Measurements from ENCODE around the gene SNCA.

SNCA gene

GRCh38 chr4:89823416-89823815 is 13.5 kb downstream of the SNCA start:
- no peaks in the 10 kb centered on the region for H4K20me1 ChIP-seq (ENCODE audit: insufficient read depth, low read length)
- H3K4me1 ChIP-seq (ENCODE audit: insufficient read depth, low read length, severe bottlenecking) = no peaks in the 10 kb centered on the region
- no peaks in the 10 kb centered on the region for H3K9me3 ChIP-seq (ENCODE audit: low read length)
- no peaks in the 10 kb centered on the region for H3K9me2 ChIP-seq (ENCODE audit: low read depth, low read length)
- H2AFZ ChIP-seq (ENCODE audit: low read length) = no peak overlapping the region
- TF ChIP-seq CTCF (IDR thresholded peaks at IDR 0.05; ENCODE audit: low read length) (no peak), EZH2 (IDR thresholded peaks at IDR 0.05; ENCODE audit: borderline replicate concordance, low read length) (no peak)
- no peak overlapping the region for H3K4me2 ChIP-seq (ENCODE audit: low read length)
- no peak overlapping the region for H3K27ac ChIP-seq (ENCODE audit: low read depth, low read length, poor library complexity, severe bottlenecking)
- H3F3A ChIP-seq (ENCODE audit: insufficient read depth, low read length) = no peaks in the 10 kb centered on the region
- no peaks in the 10 kb centered on the region for H3K36me3 ChIP-seq (ENCODE audit: insufficient read depth, low read length)
- H3K9ac ChIP-seq (ENCODE audit: low read length) = no peak overlapping the region
- no peaks in the 10 kb centered on the region for H3K27me3 ChIP-seq (ENCODE audit: insufficient read depth, low read length)
- H3K4me3 ChIP-seq (ENCODE audit: low read depth, low read length, poor library complexity, severe bottlenecking) = no peak overlapping the region
- H3K79me2 ChIP-seq (ENCODE audit: insufficient read depth, low read length) = no peaks in the 10 kb centered on the region

GRCh38 chr4:89821612-89822011 is 15.3 kb downstream of the SNCA start:
- H3K9me2 ChIP-seq (ENCODE audit: low read depth, low read length) = no peaks in the 10 kb centered on the region

GRCh38 chr4:89820010-89820409 is 17.0 kb downstream of the SNCA start:
- no peaks in the 10 kb centered on the region for H3F3A ChIP-seq (ENCODE audit: insufficient read depth, low read length)
- no peaks in the 10 kb centered on the region for H3K27me3 ChIP-seq (ENCODE audit: insufficient read depth, low read length)
- H3K27ac ChIP-seq (ENCODE audit: low read depth, low read length, poor library complexity, severe bottlenecking) = no peak overlapping the region
- no peak overlapping the region for H3K4me2 ChIP-seq (ENCODE audit: low read length)
- H3K4me1 ChIP-seq (ENCODE audit: insufficient read depth, low read length, severe bottlenecking) = no peaks in the 10 kb centered on the region
- TF ChIP-seq CTCF (IDR thresholded peaks at IDR 0.05; ENCODE audit: low read length) (no peak), EZH2 (IDR thresholded peaks at IDR 0.05; ENCODE audit: borderline replicate concordance, low read length) (no peak)
- no peaks in the 10 kb centered on the region for H3K9me3 ChIP-seq (ENCODE audit: low read length)
- no peaks in the 10 kb centered on the region for H3K79me2 ChIP-seq (ENCODE audit: insufficient read depth, low read length)
- H3K9me2 ChIP-seq (ENCODE audit: low read depth, low read length) = no peaks in the 10 kb centered on the region
- H2AFZ ChIP-seq (ENCODE audit: low read length) = no peak overlapping the region
- no peak overlapping the region for H3K9ac ChIP-seq (ENCODE audit: low read length)
- no peaks in the 10 kb centered on the region for H3K36me3 ChIP-seq (ENCODE audit: insufficient read depth, low read length)
- H3K4me3 ChIP-seq (ENCODE audit: low read depth, low read length, poor library complexity, severe bottlenecking) = no peak overlapping the region
- no peaks in the 10 kb centered on the region for H4K20me1 ChIP-seq (ENCODE audit: insufficient read depth, low read length)

More at GRCh38 chr4:89821612-89822011, 15.3 kb downstream of the SNCA start:
- H3K9me3 ChIP-seq (ENCODE audit: low read length) = no peaks in the 10 kb centered on the region
- H3K4me2 ChIP-seq (ENCODE audit: low read length) = no peak overlapping the region
- no peaks in the 10 kb centered on the region for H3K27me3 ChIP-seq (ENCODE audit: insufficient read depth, low read length)
- H4K20me1 ChIP-seq (ENCODE audit: insufficient read depth, low read length) = no peaks in the 10 kb centered on the region
- no peak overlapping the region for H3K9ac ChIP-seq (ENCODE audit: low read length)
- H2AFZ ChIP-seq (ENCODE audit: low read length) = no peak overlapping the region
- no peaks in the 10 kb centered on the region for H3F3A ChIP-seq (ENCODE audit: insufficient read depth, low read length)
- H3K4me3 ChIP-seq (ENCODE audit: low read depth, low read length, poor library complexity, severe bottlenecking) = no peak overlapping the region
- H3K27ac ChIP-seq (ENCODE audit: low read depth, low read length, poor library complexity, severe bottlenecking) = no peak overlapping the region
- no peaks in the 10 kb centered on the region for H3K79me2 ChIP-seq (ENCODE audit: insufficient read depth, low read length)
- no peak for TF ChIP-seq EZH2 (IDR thresholded peaks at IDR 0.05; ENCODE audit: borderline replicate concordance, low read length)
- TF ChIP-seq CTCF (IDR thresholded peaks at IDR 0.05; ENCODE audit: low read length) = no peak
- H3K36me3 ChIP-seq (ENCODE audit: insufficient read depth, low read length) = no peaks in the 10 kb centered on the region
- no peaks in the 10 kb centered on the region for H3K4me1 ChIP-seq (ENCODE audit: insufficient read depth, low read length, severe bottlenecking)
